Activated CD4-positive, alpha-beta T cell treated with anti-CD3 and anti-CD28 coated beads, Interleukin-2, amount 50 U/mL, for 16 hours (primary cell): ENCODE data around the gene ACSL6.

Experiments used
- DNase-seq: peaks from one replicate; pipeline ENCODE4 v3.0.0-alpha.2; 2020

Gene ACSL6

GRCh38 chr5:132046880-132047299 is 35.4 kb upstream of the ACSL6 start:
- no peak for DNase-seq

DNA sequence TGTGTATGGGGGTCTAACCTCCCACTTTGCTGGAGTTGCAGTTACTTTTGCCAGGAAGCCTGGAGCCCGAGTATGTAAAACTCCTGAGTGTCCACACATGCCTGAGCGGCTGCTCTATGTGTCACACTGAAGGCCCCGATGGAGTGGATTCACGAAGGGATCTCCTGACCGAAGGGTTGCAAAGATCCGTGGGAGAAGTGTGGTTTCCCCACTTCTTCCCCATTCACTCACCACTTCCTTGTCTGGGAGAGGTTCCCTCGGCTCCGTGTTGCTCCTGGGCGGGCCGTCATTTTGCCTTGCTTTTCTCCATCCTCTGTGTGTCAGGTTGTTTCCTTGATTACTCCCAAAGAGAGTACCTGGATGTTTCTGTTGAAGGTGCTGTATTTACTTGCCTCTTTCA is 32.7 kb upstream of the ACSL6 start:
- DNase-seq = no peak

- no peak for DNase-seq
Measured at GRCh38 chr5:132037353-132037752, 25.9 kb upstream of the ACSL6 start.

DNA sequence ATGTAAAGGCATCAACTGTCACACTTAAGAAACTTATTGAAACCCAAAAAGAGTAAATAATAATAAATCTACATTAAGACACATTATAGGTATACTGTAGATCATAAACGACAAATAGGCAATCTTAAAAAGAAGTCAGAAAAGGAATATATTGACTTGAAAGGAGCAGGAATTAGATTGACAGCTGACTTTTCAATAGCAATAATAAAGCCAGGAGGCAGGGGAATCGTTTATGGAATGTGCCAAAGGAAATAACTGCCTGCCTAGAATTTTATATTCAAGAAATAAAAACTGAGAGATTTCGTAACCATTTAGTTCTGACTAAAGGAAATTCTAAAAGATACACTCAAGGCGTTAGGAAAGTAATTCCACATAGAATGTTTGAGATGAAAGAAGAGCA is 21.7 kb upstream of the ACSL6 start:
- DNase-seq = no peak

- DNase-seq = no peak
Measured at GRCh38 chr5:132032196-132032595, 20.7 kb upstream of the ACSL6 start.

DNA sequence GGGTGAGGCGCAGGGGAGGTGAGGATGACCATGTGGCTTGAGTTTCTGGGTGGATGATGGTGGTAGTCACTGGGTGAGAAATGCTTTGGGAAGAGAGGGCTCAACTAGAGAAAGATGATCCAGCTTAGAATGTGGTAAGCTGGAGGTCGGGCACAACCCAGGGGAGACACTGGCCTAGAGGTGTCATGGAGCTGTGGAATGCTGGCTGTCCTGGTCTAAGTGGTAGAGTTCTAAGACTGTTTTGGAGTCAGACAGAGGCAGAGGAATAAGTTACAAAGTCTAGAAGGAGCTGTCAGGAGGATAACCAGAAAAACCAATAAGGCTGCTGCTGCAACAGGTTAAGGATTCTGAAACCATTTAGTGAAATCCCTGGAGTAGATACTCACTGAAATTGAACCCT is 19.2 kb upstream of the ACSL6 start:
- no peak for DNase-seq

- no peak for DNase-seq
Measured at GRCh38 chr5:132029609-132030330, 18.3 kb upstream of the ACSL6 start.

- DNase-seq = no peak
Measured at GRCh38 chr5:132027027-132027426, 15.6 kb upstream of the ACSL6 start.

DNA sequence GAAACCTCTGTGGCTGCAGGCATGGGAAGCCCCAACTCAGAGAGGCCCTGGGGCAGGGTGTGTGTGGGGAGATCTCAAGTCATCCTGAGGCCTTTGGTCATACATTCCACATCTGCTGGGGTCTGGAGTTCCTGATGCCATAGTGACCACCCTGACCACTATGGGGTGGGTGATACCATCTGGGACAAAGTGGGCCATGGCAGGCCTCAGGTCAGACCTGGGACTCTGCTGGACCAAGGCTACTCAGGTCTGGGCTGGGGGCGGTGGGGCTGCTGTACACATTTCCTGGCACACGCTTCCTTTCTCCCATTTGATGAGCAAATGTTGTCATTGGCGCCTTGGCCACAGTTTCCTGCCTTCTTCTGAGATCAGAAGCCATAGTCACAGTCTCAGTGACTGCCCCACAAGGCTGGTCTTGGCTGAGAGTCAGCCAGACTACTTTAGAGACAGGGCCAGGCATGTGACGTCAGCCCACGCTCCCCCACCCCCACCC is 15.1 kb upstream of the ACSL6 start:
- peak; percentile 65 for DNase-seq

DNA sequence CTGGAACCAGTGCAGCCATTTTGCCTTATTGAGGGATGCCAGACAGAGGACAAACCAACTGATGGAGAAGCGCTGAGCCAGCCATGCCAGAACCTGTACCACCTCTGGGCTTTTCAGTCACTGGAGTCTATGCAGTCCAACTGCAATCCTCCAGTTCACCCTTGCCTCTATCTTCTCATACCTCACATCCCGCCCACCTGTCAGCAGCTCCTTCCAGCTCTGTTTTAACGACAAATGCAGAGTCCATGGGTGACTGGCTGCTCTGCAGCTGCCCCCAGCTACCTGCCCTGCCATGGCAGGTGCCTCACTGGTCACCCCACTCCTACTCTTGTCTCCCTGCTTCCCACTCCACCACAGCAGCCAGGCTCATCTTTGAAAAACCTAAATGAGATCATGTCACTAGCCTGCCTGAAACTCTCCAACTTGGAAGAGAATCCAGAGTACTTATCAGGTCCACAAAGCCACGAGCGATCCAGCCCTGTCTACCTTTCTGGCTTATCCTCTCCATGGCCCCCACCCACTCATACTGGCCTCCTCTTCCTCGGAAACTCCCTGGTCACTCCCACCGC is 14.0 kb upstream of the ACSL6 start:
- no peak for DNase-seq

- DNase-seq = no peak
Measured at GRCh38 chr5:132024789-132025402, 13.4 kb upstream of the ACSL6 start.

DNA sequence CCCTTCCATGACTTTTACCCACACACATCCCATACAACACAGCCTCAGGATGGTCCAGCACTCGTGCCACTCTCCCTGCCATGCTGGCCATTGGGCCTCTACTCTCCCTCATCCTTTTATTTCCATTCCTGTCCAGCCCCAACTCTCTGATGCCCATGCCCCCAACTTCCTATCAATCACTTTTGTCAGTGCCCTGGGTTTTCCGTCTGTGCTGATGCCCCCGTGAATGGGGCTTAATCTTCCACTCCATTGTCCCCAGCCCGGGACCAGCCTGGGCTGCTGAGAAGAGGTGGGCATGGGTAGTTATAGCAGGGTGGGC is 12.6 kb upstream of the ACSL6 start:
- DNase-seq = no peak

- no peak for DNase-seq
Measured at GRCh38 chr5:132023258-132024116, 12.0 kb upstream of the ACSL6 start.

DNA sequence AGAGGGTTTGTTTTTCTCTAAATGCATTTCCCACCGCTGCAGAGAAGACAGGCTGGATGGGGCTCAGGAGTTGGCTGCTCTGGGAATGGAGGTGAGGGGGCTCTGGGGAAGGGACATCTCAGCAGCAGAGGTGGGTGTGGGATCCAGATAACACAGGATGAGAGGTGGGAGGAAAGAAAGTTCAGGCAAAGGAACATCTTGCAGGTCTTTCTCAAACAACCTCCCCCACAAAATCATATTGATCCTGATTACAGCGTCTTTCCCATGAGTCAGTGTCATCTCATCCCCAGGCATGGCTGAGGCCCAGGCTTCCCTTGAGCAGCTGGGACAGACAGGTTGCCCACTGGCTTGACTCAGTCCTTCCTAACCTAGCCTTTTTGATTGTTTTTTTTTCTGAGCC is 11.3 kb upstream of the ACSL6 start:
- no peak for DNase-seq

- DNase-seq = no peak
Measured at GRCh38 chr5:132021654-132022053, 10.2 kb upstream of the ACSL6 start.

DNA sequence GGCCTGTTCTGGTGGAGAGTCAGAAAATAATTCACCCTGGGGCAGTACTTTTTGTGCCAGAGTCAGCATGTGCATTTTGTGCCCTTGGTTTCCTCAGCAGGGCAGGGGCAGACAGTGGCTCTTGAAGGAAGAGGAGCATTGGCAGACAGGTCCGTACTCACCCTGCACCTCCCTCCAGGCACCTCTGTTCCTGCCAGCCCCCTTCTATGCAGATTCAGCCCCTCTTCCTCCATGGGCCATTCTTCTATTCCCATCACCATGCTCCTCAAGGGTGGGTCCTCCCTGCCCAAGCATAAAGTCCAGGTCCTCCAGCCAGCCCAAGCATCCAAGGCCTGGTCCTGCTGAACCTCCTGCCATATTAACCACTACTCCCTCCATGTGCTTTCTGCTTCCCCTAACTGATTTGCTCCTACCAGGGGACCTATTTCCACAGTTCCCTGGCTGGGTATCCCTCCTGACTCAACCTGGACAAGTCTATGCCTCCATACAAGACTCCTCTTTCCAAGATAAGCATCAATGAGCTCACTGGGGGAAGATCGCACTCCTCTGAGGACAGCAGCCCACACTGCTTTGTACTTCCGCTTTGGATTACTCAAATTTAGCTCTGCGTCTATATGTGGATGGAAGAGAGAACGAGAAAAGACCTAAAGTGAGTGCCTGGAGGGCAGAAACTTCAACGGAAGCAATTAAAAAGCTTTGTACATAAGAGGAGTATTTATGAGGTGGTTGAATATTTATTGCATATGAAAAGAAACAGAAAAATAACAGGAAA is 9.3 kb upstream of the ACSL6 start:
- peak; percentile 12 for DNase-seq

DNA sequence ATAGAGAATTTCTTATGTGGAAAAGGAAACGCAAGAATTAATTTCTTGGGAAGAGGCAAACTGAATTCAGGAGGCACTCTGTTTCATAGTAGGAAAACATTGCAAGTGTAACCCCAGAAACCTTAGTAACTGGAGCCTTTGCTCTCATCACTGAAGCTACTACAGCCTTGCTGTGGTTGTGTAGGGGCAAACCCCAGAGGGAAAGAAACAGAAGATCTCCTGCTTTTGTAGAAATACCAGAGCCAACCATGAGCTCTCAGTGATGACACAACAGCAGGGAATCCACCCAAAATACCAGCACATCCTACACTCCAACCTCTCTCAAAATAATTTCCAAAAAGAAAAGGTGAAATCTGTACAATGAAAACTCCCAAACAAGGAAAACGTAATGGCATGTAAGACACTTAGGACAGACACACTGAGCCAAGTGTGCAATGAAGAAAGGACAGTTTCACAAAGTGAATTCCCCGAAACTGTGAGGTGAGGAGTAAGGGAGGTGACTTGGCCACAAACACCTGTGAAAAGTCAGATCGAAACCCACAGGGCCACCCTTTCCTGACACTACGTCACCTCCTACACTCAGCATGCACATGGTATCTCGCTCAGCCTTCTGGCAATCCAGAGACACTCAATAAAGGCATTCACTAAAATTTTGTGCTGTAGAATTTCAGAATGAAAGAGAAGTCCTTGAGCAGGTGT is 8.5 kb upstream of the ACSL6 start:
- DNase-seq = peak; percentile 94

- DNase-seq = no peak
Measured at GRCh38 chr5:132019337-132019736, 7.9 kb upstream of the ACSL6 start.

- DNase-seq = no peak
Measured at GRCh38 chr5:132017738-132018625, 6.5 kb upstream of the ACSL6 start.

GRCh38 chr5:132017316-132017715 is 5.9 kb upstream of the ACSL6 start:
- DNase-seq = no peak

DNA sequence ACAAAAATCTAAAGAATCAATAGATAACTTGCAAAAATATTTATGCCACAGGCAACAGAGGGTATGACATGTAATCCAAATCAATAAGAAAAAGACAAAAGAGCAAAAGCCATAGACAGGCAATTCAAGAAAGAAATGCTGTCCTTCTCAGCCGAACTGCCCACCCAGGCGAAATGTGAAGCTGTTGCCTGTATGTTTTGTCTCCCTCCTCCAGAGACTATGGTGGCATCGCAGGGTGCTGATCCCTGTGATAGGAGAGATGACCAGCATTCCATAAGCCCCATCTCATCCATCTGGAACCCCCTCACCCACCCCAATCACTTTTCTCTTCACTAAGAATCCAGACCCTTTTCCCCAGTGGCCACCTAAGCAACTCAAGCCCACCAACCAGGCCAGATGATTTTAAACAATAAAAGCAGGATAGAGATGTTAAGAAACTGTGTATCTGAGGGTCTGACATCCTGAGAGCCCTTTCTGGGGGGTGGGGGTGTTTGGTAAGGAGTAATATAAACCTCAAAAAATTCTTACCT is 5.3 kb upstream of the ACSL6 start:
- DNase-seq = no peak
